G401 (cell line): ENCODE data around the gene STPG2. TPM values are rescaled to one million over a fixed set of nuclear protein-coding genes. Genes with fewer than 3 reads are reported as not detected.

Source experiments
- DNase-seq: peaks from one replicate; pipeline ENCODE4 v3.0.0-alpha.2; 2015; ENCODE audit warnings: low spot score
- in situ Hi-C: cut with HindIII; loops from 2 replicates; pipeline ENCODE4 v1.10.0; 2016; ENCODE audit warnings: low sequenced_read_pairs, mixed read lengths
- total RNA-seq: library from RNA; depleted of rRNA; stranded (reverse); fragments of >200 nt; shearing (Covaris generic); gene quantifications from 2 replicates; pipeline ENCODE4 v1.2.3, GENCODE V29; 2014

Gene STPG2
- total RNA-seq, 1 experiment from 2014 or later: not detected

GRCh38 chr4:97867557-97868091, 275.7 kb downstream of the STPG2 start:
- in situ Hi-C loops: no loop called here
- no peak for DNase-seq

- no peak for DNase-seq
- in situ Hi-C loops: no loop called here
Observed at GRCh38 chr4:97866821-97867556, 276.3 kb downstream of the STPG2 start.

GRCh38 chr4:97851115-97851514, 292.2 kb downstream of the STPG2 start:
- in situ Hi-C loops: no loop called here
- DNase-seq: no peak

GRCh38 chr4:97845758-97846157, 297.5 kb downstream of the STPG2 start:
- in situ Hi-C loops: no loop called here
- no peak for DNase-seq

GRCh38 chr4:97841512-97841911, 301.8 kb downstream of the STPG2 start:
- in situ Hi-C loops: no loop called here
- no peak for DNase-seq

- DNase-seq: no peak
- in situ Hi-C loops: no loop called here
Observed at GRCh38 chr4:97836662-97837061, 306.6 kb downstream of the STPG2 start.

GRCh38 chr4:97828646-97829045, 314.6 kb downstream of the STPG2 start:
- in situ Hi-C loops: no loop called here
- DNase-seq: no peak

- DNase-seq: no peak
- in situ Hi-C loops: no loop called here
Observed at GRCh38 chr4:97819294-97819693, 324.0 kb downstream of the STPG2 start.

GRCh38 chr4:97812768-97813167, 330.5 kb downstream of the STPG2 start:
- in situ Hi-C loops: no loop called here
- DNase-seq: no peak

- in situ Hi-C loops: no loop called here
Observed at GRCh38 chr4:97786306-97786920, 356.9 kb downstream of the STPG2 start.

GRCh38 chr4:97778174-97778573, 365.1 kb downstream of the STPG2 start:
- DNase-seq: no peak
- in situ Hi-C loops: no loop called here

More at GRCh38 chr4:97786306-97786920, 356.9 kb downstream of the STPG2 start:
- DNase-seq: no peak

- in situ Hi-C loops: no loop called here
- no peak for DNase-seq
Observed at GRCh38 chr4:97774347-97774989, 368.8 kb downstream of the STPG2 start.

- in situ Hi-C loops: no loop called here
- DNase-seq: no peak
Observed at GRCh38 chr4:97770222-97770621, 373.1 kb downstream of the STPG2 start.

- in situ Hi-C loops: no loop called here
- no peak for DNase-seq
Observed at GRCh38 chr4:97762115-97762512, 381.2 kb downstream of the STPG2 start.

GRCh38 chr4:97761445-97762114, 381.7 kb downstream of the STPG2 start:
- no peak for DNase-seq
- in situ Hi-C loops: no loop called here

- in situ Hi-C loops: no loop called here
- DNase-seq: no peak
Observed at GRCh38 chr4:97759785-97760184, 383.5 kb downstream of the STPG2 start.

- in situ Hi-C loops: no loop called here
- no peak for DNase-seq
Observed at GRCh38 chr4:97752599-97752998, 390.7 kb downstream of the STPG2 start.

GRCh38 chr4:97747945-97748344, 395.3 kb downstream of the STPG2 start:
- DNase-seq: no peak
- in situ Hi-C loops: no loop called here

GRCh38 chr4:97720869-97721432, 422.3 kb downstream of the STPG2 start:
- peak; percentile 79 for DNase-seq
- in situ Hi-C loops: no loop called here
